DMS114 treated with DMSO at 0.1 percent for 48 hours (cell line): Measurements from ENCODE around the gene LENG9.

Experiments
- DNase-seq: peaks from one replicate; lab custom pipeline; 2025; ENCODE audit not compliant: unreplicated experiment; lab: John Stamatoyannopoulos, UW

LENG9 gene

DNA sequence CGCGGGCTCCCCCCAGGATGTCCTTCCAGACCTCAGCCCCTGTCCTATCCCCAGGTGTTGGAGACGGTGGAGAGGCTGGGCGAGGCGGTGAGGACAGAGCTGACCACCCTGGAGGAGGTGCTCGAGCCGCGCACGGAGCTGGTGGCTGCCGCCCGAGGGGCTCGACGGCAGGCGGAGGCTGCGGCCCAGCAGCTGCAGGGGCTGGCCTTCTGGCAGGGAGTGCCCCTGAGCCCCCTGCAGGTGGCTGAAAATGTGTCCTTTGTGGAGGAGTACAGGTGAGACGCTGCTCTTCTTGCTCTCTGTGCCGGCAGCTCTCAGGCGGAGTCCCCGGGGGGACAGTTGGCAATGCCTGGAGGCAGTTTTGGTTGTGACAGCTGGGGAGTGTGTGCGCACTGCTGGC is 41.4 kb downstream of the LENG9 start:
- DNase-seq, result no peak

DNA sequence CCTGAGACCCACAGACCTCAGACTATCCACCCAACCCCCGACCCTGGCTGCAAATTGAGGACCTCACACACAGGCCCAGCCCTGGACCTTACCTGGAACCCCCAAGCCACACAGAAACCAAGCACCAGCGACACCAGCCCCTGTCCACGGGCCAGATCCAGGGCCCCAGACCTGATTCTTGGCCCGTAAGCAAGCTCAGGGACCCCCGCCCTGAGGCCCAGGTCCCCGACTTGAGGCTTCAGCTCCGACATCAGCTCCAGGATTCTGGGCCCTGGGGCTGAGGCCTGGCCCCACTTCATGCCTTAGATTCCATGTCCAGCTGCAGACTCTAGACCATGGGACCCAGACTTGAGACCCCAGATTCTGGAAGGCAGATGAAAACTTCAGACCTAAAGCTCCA is 42.1 kb downstream of the LENG9 start:
- DNase-seq, result no peak

DNA sequence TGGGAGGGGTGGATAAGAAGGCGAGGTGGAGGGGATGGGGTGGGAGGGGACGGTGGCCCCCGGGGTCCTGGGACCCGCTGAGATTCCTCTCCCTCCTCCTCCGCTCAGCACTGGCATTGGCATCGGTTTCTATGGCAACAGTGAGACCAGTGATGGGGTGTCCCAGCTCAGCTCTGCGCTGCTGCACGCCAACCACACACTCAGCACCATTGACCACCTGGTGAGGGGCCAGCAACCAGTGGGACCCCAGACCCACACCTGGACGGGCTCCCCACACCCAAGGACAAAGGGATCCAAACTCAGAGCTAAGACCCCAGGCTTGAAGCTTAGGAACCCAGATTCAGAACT is 42.4 kb downstream of the LENG9 start:
- DNase-seq, result no peak

DNA sequence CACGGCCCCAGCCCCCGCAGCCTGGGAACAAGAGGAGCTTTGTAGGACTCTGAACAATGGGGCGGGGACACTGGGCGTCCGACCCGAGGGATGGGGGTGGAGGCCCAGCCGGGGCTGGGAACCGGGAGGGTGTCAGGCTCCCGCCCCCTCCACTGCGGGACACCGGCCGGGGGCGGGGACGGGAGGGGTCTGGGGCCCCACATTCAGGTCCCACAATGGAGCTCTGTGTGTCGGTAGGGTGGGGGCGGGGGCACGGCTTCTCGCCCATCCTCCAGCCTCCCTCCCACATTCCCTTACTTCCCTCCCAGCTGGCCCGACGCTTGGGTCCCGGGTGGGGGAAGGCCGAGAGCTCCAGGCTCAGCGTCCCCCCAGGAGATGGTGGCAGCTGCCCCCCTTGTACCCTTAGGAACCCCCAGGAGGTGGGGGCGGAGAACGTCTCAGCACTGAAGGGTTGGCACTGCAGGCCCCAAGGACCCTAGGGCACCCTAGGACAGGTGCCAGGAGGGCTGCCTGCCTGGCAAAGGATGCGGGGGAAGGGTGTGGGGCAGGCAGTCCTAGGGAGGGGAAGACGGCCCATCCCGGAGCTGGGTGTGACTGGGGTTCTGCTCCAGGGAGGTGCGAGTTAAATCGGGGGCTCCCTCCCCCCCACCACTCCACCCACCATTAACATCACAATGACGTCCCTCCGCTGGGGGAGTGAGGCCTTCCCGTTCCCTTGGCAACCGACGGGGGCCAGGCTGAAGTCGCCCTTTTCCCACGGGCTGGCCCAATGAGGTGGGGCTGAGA is 43.0 kb downstream of the LENG9 start:
- DNase-seq, result no peak

DNA sequence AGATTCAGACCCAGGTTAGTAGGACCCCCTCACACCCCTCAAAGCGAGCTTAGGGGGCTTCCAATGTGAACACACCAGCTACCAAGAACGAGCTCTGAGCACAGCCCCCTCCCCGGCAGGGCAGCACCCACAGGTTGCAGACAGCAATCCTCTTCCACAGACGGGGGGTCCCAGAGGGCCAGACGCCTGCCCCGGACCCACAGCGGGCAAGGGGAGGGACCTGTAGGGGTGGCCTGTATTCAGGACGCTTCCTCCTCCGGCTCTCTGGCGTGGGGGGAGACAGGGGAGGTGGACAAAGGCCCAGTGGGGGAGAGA is 43.6 kb downstream of the LENG9 start:
- no peak for DNase-seq

DNA sequence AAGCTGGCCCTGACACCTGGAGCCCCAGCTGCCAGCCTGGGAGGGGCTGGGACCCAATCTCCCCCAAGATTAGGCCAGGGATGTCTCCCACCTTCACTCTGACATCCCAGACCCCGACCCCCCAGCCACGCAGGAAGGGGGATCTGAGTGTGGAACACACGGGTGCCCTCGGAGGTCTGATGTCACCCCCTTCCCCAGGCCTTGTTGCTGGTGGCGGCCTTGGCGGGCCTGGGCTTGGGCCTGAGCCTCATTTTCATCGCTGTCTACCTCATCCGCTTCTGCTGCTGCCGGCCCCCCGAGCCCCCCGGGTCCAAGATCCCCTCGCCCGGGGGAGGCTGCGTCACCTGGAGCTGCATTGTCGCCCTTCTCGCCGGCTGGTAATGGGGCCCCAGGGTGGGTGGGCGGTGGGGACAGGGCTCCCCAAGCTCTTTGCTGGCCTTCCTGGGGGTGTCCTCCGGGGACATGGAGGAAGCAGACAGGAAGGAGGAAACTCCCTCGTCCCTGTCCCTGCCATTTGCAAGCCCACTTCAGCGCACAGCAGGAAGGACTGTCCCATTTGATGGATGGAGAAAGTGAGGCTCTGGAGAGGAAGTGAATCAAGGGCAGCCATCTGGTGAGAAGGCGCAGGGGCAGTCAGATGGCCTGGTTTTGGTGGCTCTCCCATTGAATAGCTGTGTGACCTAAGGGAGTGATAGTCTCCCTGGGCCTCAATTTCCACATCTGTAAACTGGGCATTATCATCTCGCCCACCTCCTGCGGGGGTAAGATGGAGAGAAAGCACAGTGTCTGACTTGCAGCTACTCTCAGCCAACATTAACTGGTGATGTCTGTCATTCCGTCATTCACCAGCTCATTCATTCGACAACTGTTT is 44.4 kb downstream of the LENG9 start:
- DNase-seq, result no peak

DNA sequence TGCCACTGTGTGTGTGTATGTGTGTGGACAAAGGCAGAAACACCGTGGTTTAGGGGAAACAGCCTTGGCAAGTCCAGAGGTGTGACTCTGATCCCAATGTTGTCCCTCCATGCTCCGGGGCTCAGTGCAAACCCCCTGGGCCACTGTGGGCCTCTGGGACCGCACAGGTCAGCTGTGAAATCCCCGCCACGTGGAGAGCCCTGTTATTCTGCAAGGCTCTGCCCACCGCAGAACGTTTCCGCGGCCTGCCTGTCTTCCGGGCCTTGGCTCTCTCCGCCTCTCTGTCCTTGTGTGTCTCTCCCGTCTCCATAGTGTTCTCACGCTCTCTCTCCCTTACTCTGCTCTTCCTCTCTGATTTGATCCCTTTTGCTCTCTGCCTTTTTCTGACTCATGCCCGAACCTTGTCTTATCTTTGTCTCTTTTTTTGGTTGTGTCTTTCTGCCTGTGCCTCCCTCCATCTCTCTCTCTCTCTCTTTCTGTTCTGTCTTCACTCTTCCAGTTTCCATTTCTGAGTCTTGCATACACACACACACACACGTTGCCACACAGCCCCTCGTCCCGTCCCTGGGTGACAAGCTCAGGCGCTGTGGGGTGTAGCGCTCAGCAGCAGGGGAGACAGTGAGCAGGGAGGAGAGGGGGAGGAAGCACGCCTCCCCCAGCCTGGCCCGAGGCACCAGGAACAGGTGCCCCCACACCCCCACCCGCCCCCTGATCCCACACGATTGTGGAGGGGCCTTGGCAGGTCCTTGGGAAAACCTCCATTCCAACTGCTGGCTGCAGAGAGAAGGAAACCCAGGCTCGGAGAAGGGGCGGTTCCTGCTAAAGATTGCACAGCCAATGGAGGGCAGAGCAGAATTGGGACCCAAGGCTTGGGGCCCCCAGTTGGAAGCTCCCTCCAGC is 45.3 kb downstream of the LENG9 start:
- DNase-seq, result no peak

DNA sequence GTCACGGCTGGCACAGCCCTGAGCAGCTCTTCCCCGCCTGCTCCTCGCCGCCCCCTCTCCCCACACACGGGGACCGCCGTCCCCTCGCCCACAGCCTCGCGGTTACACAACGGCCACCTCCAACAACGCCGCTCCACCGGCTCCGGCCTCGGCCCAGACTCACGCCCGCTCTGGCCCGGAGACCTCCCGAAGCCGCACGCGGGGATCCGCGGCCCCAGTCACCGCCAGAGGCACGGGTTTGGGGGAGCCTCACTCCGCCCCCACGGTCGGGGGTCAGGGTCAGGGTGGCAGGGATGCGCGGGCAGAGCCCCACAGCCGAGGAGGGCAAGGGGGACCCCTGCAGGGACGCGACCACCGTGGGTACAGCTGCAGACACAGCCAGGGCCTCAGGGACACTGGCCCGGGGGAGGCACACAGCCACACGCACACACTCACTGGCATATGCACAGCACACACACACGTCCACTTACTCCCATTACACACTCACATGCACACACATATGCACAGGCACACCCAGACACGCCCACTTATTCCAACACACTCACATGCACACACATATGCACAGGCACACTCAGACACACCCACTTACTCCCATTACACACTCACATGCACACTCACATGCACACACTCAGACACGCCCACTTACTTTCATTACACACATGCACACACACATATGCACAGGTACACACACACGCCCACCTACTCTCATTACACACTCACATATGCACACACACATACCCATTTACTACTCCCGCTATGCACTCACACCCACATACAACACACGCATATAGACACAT is 46.7 kb downstream of the LENG9 start:
- DNase-seq, result no peak

DNA sequence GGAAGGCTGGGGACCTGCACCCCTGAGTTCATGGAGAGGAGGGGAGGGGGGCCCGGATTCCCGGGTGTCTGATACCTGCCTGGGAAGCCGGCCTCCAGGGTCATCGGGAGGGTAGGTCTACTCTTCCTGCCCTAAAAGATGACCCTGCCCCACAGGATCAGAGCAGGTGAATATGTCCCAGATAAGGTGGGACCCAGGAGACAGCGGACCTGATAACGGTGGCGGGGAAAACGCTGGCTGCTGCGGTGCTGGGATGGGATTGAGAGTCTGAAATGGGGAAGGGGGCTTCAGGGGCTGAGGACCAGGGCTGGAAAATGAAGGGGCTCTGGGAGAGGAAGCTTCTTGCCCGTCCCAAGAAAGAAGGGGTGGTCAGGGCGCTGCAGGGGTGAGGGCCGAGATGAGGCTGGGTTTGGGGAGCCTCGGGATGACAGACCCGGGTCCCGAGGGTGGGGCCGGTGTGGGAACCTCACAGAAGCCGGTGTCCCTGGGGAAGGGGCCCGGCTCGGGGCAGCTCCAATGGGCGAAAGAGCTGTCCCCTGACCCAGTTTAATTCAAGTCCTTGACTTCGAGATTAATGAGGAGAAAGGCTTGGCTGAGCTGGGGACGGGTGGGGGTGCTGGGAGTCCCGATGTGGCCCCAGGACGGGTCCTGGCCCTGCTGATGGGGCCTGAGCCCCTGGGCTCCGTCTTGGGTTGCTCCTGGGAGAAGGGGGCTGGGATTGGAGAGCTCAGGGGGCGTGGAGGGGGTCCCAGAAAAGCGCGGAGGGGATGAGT is 47.5 kb downstream of the LENG9 start:
- DNase-seq, result no peak

DNA sequence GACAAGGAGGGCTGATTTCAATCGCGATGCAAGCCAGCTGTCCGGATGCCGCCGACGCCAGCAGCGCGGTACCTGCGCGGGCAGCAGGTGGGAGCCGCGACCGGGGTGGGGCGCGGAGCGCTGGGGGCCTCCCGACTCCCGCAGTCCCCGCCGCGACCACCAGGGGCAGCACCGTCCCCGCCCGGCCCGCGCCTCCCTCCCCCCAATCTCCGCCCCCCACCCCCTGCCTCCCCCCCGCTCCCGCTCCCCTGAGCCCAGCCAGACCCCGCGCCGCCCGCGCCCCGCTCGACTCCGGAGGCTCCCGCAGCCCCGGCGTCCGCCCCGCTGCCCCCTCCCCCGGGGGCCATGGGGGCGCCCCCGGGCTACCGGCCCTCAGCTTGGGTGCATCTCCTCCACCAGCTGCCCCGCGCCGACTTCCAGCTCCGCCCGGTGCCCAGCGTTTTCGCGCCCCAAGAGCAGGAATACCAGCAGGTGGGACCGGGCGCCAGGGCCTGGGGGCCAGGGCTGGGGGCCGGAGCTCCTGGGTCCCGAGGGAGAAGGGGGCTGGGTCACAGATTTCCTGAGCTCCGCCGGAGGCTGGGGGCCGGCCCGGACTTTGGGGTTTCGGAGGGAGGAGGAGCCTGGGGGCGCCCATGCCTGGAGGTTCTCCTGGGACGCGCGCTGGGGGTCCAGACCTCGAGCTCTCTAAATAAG is 48.2 kb downstream of the LENG9 start, which contains the start of gene TTYH1:
Gene TTYH1, plus strand, starts transcription at position 257 of the 693 bp plus-strand sequence. Its CDS starts 89 bp downstream, at position 346.
- no peak for DNase-seq

DNA sequence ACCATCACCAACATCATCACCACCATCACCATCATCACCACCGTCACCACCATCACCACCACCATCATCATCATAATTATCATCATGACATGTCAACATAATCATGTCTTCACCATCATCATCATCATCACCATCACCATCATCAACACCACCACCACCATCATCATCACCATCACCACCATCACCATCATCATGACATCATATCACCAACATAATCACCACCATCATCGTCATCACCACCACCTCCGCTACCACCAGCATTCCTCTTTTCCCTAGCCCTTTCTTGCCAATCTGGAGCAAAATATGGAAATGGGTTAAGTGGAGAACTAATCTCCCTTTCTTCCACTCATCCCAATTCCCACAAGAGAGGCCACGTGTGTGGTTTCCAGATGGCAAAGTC is 49.4 kb downstream of the LENG9 start:
- no peak for DNase-seq

DNA sequence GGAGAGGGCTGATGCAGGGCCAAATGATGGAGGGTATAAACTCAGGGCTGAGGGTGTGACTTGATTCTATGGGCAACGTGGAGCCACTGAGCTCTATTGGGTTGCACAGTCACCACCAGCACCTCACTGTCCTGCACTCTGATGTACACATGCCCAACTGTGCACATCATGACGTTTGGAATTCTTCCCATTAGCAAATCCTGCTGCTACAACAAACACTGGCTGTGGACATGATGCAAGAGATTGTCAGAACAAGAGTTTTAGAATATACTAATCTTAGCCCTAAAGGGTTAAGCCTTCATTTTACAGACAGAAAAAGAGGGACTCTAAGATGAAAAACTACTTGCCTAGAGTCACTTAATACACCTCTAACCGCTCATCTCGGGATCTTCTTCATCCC is 50.7 kb downstream of the LENG9 start:
- no peak for DNase-seq
